ENCODE measurements around the gene DZIP1L.

DZIP1L gene

DNA sequence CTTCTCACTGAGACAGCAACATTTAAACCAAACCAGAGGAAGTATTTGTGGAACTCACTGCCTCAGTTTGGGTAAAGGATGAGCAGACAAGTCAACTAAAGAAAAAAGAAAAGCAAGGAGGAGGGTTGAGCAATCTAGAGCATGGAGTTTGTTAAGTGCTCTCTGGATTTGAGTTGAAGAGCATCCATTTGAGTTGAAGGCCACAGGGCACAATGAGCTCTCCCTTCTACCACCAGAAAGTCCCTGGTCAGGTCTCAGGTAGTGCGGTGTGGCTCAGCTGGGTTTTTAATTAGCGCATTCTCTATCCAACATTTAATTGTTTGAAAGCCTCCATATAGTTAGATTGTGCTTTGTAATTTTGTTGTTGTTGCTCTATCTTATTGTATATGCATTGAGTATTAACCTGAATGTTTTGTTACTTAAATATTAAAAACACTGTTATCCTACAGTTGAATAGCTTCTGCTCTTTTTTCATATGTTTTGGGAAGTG, 82.2 kb downstream of the DZIP1L start:
- no peak for DNase-seq (ENCODE audit: low read depth in 2 of 2)

DNA sequence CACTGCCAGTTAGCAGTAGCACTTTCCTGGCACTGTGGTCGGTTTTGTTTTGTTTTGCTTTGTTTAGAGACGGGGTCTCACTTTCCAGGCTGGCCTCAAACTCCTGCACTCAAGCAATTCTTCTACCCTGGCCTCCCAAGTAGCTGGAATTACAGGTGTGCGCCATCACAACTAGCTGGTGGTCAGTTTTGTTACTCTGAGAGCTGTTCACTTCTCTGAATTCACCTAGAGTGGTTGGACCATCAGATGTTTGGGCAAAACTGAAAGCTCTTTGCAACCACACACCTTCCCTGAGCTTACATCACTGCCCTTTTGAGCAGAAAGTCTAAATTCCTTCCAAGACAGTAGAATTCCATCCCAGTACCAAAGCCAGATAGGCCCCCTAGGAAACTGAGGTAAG, 82.8 kb downstream of the DZIP1L start:
- no peak for DNase-seq (ENCODE audit: low read depth in 2 of 2)

DNA sequence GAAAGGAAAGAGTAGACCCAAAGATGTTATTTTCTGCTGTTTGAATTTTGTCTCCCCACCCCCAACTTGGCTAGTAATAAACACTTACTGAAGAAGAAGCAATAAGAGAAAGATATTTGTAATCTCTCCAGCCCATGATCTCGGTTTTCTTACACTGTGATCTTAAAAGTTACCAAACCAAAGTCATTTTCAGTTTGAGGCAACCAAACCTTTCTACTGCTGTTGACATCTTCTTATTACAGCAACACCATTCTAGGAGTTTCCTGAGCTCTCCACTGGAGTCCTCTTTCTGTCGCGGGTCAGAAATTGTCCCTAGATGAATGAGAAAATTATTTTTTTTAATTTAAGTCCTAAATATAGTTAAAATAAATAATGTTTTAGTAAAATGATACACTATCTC, 83.9 kb downstream of the DZIP1L start:
- no peak for DNase-seq (ENCODE audit: low read depth in 2 of 2)

DNA sequence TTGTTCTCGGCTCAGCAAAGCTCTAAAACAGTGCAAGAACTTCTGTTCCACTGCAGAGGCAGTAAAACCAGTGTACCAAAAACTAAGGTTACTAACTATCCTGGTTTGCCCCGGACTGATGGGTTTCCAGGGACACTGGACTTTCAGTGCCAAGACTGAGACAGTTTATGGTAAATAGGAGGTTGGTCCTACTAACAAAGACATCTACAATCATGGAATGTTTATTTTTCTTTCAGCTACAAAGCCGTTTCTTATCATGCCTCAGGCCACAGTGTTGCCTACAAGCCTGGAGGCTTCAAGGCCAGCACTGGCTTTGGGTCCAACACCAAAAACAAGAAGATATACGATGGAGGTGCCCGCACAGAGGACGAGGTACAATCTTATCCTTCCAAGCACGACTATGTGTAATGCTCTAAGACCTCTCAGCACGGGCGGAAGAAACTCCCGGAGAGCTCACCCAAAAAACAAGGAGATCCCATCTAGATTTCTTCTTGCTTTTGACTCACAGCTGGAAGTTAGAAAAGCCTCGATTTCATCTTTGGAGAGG, 84.6 kb downstream of the DZIP1L start:
- no peak for DNase-seq (ENCODE audit: low read depth in 2 of 2)

DNA sequence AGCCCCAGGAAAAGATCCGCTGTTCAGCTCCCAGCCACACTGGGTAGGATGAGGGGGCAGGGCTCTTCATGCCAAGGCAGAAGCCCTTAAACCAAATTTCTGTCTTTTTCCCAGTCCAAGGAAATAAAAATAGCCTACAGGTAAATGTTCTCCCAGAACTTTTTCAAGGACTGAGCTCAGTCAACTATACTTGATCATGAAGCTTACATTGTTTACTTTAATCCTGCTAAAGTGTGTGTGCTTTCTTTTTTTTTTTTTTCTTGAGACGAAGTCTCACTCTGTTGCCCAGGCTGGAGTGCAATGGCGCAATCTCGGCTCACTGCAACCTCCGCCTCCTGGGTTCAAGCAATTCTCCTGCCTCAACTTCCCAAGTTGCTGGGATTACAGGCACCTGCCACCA, 87.6 kb downstream of the DZIP1L start:
- DNase-seq (ENCODE audit: low read depth in 2 of 2) = no peak

DNA sequence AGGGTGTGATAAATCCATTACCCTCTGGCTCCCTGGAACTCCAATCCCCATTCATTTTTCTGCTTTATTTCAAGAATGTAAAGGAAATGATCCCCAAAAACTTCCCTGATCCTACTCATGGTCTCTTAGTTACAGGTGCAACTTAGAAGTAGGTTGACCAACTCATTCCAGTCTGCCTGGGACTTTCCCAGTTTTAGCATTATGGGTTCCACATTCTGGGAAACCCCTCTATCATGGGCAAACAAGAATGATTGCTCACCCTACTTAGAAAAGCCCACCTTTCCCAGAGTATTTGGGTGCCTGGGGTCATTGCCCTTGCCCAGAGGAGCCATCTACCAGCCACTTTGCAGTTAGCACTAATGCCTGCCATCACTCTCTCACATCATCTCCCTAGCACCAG, 89.9 kb downstream of the DZIP1L start:
- DNase-seq (ENCODE audit: low read depth in 2 of 2) = no peak

DNA sequence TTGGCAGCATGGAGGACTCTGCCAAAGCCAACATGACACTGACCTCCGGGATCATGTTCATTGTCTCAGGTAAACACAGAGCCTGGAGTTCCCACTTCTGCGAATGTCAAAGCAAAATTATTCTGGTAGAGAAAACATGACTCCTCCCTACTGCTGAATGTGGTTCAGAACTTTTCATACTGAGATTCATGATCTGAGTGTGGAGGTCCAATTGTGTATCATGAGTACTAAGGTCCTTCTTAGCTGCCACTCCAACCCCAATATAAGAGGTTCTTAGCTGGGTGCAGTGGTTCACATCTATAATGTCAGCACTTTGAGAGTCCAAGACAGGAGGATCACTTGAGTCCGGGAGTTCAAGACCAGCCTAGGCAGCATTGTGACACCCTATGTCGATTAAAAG, 91.7 kb downstream of the DZIP1L start:
- no peak for DNase-seq (ENCODE audit: low read depth in 2 of 2)

DNA sequence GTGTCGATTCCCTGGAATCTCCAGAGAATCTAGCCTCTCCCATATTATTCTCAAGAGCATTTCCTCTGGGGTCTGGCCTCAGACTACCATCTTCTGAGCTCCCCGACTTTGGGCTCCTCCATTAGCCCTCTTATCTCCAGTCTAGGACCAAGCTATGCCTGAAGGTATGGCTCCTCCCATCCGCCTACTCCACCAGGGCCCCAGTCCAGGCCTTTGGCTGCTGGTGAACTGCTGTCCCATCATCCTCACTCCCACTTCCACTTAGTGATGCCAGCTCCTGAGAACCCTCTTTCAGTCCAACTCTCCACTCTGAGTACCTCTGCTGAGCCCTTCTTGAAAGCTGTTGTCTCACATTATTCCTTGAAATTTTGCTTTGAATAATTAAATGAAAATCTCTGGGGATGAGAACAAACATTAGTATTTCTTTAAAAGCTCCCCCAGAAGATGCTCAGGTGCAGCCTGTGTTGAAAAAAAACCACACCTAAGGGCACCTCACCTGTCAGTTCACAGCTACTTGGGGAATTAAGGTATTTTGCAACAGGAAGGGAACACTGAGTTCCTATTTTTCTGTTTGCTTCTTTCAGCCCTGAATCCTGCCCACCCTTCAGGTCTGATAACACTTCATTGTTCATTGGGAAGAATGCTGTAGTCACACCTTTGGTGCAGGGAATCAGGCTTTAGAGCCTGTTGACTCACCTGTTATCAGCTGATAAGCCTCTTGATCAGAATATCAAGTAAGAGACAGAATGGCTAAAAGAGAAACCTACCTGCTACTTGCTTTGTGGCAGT, 95.9 kb downstream of the DZIP1L start:
- no peak for DNase-seq (ENCODE audit: low read depth in 2 of 2)

DNA sequence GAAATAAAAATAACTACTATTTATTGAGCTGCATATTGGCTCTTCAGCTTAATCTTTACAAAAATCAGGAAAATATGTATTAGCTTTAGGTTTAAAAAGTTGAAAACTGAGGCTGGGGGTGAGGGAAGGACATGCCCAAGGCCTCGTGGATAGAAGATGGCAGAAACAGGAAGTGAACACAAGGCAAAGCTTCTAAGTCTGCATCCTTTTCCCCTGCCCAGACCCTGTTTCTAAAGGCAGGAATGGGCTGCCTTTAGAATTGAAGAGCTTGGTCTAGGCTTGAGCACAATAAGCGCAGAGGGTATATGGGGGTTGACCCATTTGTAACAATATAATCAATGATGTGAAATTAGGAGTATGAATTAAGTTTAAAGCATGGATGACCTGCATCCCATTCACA, 99.3 kb downstream of the DZIP1L start:
- DNase-seq (ENCODE audit: low read depth in 2 of 2) = no peak

DNA sequence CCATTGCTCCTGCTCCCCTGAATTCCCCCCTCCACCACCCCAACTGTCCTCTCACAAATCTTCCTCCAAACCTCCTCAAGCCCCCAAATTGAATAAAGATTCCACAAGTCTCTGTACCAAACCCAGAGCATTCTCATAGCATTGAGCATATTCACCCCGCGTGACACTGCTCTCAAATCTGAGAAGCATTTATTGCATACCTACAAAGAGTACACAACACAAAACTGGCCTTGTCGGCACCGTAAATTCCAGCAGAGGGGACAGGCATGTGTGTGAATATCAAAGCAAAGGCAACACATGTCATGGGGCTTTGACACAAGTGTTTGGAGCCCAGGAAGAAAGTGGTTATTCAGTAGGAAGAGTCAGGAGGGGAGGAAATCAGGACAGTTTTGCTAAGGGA, 102.9 kb downstream of the DZIP1L start:
- no peak for DNase-seq (ENCODE audit: low read depth in 2 of 2)
